Measurements from ENCODE around the gene GSTK1.

- TF ChIP-seq POLR2A (IDR thresholded peaks at IDR 0.05) (no peak), CTCF (IDR thresholded peaks at IDR 0.05) (no peak)
Observed at GRCh38 chr7:143233816-143234532, 29.3 kb upstream of the GSTK1 start.

Measured in thyroid gland (tissue), 4 donors.